Measurements from ENCODE around the gene MCOLN2. TPM values are rescaled to one million over a fixed set of nuclear protein-coding genes. Genes with fewer than 3 reads are reported as not detected.
"Not testable (repeated sequence)": the region's sequence is repeated elsewhere in the genome, so short reads cannot be mapped to it uniquely, and the experiment has no call there.

Gene MCOLN2
- total and polyA plus RNA-seq, 9 donors: 0.06 to 0.46 (median 0.18) TPM

GRCh38 chr1:84928979-84929378, 67.9 kb downstream of the MCOLN2 start:
- Histone ChIP-seq H3K4me1 (ENCODE audit: control insufficient read depth, insufficient read depth, low read length) (no peaks in the 10 kb centered on the region), H3K27me3 (ENCODE audit: control insufficient read depth, insufficient read depth, low read length) (no peaks in the 10 kb centered on the region), H3K4me3 (ENCODE audit: low read length) (no peak overlapping the region), H3K9me3 (replicated peaks; ENCODE audit: control insufficient read depth, low read depth, low read length) (no peaks in the 10 kb centered on the region), H3K27ac (ENCODE audit: low read length) (no peak overlapping the region), H3K36me3 (ENCODE audit: control insufficient read depth, insufficient read depth, low read length) (no peaks in the 10 kb centered on the region)
- 31% methylated on average over 2 of the region's 4 CpGs for WGBS (ENCODE audit: insufficient coverage)
- DNase-seq: no peak

- Histone ChIP-seq H3K4me1 (ENCODE audit: control insufficient read depth, insufficient read depth, low read length) (no peaks in the 10 kb centered on the region), H3K4me3 (ENCODE audit: low read length) (no peak overlapping the region), H3K36me3 (ENCODE audit: control insufficient read depth, insufficient read depth, low read length) (no peaks in the 10 kb centered on the region), H3K27me3 (ENCODE audit: control insufficient read depth, insufficient read depth, low read length) (no peaks in the 10 kb centered on the region), H3K27ac (ENCODE audit: low read length) (no peak overlapping the region), H3K9me3 (replicated peaks; ENCODE audit: control insufficient read depth, low read depth, low read length) (no peaks in the 10 kb centered on the region)
- 67% methylated on average over 1 of the region's 3 CpGs for WGBS (ENCODE audit: insufficient coverage)
- DNase-seq: no peak
Measured at GRCh38 chr1:84923317-84923716, 73.6 kb downstream of the MCOLN2 start.

- no peaks in the 10 kb centered on the region for H3K36me3 ChIP-seq (ENCODE audit: control insufficient read depth, insufficient read depth, low read length)
- no CpG with 5 or more reads among the region's 1 CpG for WGBS (ENCODE audit: insufficient coverage)
- H3K4me3 ChIP-seq (ENCODE audit: low read length): no peak overlapping the region
- H3K4me1 ChIP-seq (ENCODE audit: control insufficient read depth, insufficient read depth, low read length): no peaks in the 10 kb centered on the region
- DNase-seq: no peak
- H3K27ac ChIP-seq (ENCODE audit: low read length): no peak overlapping the region
- H3K27me3 ChIP-seq (ENCODE audit: control insufficient read depth, insufficient read depth, low read length): no peaks in the 10 kb centered on the region
- no peaks in the 10 kb centered on the region for H3K9me3 ChIP-seq (replicated peaks; ENCODE audit: control insufficient read depth, low read depth, low read length)
Measured at GRCh38 chr1:84920159-84920558, 76.8 kb downstream of the MCOLN2 start.

GRCh38 chr1:84919461-84919970, 77.4 kb downstream of the MCOLN2 start:
- H3K27ac ChIP-seq (ENCODE audit: low read length): no peak overlapping the region
- no peaks in the 10 kb centered on the region for H3K4me1 ChIP-seq (ENCODE audit: control insufficient read depth, insufficient read depth, low read length)
- H3K36me3 ChIP-seq (ENCODE audit: control insufficient read depth, insufficient read depth, low read length): no peaks in the 10 kb centered on the region
- H3K27me3 ChIP-seq (ENCODE audit: control insufficient read depth, insufficient read depth, low read length): no peaks in the 10 kb centered on the region
- 71% methylated on average over 1 of the region's 4 CpGs for WGBS (ENCODE audit: insufficient coverage)
- no peak for DNase-seq
- H3K9me3 ChIP-seq (replicated peaks; ENCODE audit: control insufficient read depth, low read depth, low read length): no peaks in the 10 kb centered on the region
- no peak overlapping the region for H3K4me3 ChIP-seq (ENCODE audit: low read length)

- H3K27me3 ChIP-seq (ENCODE audit: control insufficient read depth, insufficient read depth, low read length): no peaks in the 10 kb centered on the region
- H3K36me3 ChIP-seq (ENCODE audit: control insufficient read depth, insufficient read depth, low read length): no peaks in the 10 kb centered on the region
- 80% methylated on average over 1 of the region's 5 CpGs for WGBS (ENCODE audit: insufficient coverage)
- no peak for DNase-seq
- no peaks in the 10 kb centered on the region for H3K9me3 ChIP-seq (replicated peaks; ENCODE audit: control insufficient read depth, low read depth, low read length)
- H3K4me3 ChIP-seq (ENCODE audit: low read length): no peak overlapping the region
- H3K4me1 ChIP-seq (ENCODE audit: control insufficient read depth, insufficient read depth, low read length): no peaks in the 10 kb centered on the region
- H3K27ac ChIP-seq (ENCODE audit: low read length): no peak overlapping the region
Measured at GRCh38 chr1:84918726-84919336, 78.1 kb downstream of the MCOLN2 start.

GRCh38 chr1:84916897-84917296, 80.0 kb downstream of the MCOLN2 start:
- no peak overlapping the region for H3K27ac ChIP-seq (ENCODE audit: low read length)
- no peaks in the 10 kb centered on the region for H3K9me3 ChIP-seq (replicated peaks; ENCODE audit: control insufficient read depth, low read depth, low read length)
- no peaks in the 10 kb centered on the region for H3K36me3 ChIP-seq (ENCODE audit: control insufficient read depth, insufficient read depth, low read length)
- no peaks in the 10 kb centered on the region for H3K27me3 ChIP-seq (ENCODE audit: control insufficient read depth, insufficient read depth, low read length)
- H3K4me1 ChIP-seq (ENCODE audit: control insufficient read depth, insufficient read depth, low read length): no peaks in the 10 kb centered on the region
- WGBS (ENCODE audit: insufficient coverage): 29% methylated on average over 2 of the region's 4 CpGs
- no peak for DNase-seq
- H3K4me3 ChIP-seq (ENCODE audit: low read length): no peak overlapping the region

GRCh38 chr1:84913555-84913892, 83.4 kb downstream of the MCOLN2 start:
- H3K36me3 ChIP-seq (ENCODE audit: control insufficient read depth, insufficient read depth, low read length): no peaks in the 10 kb centered on the region
- no peak for DNase-seq
- 59% methylated on average over 2 of the region's 4 CpGs for WGBS (ENCODE audit: insufficient coverage)
- H3K4me3 ChIP-seq (ENCODE audit: low read length): no peak overlapping the region
- no peaks in the 10 kb centered on the region for H3K4me1 ChIP-seq (ENCODE audit: control insufficient read depth, insufficient read depth, low read length)
- H3K27ac ChIP-seq (ENCODE audit: low read length): no peak overlapping the region
- H3K9me3 ChIP-seq (replicated peaks; ENCODE audit: control insufficient read depth, low read depth, low read length): no peaks in the 10 kb centered on the region
- no peaks in the 10 kb centered on the region for H3K27me3 ChIP-seq (ENCODE audit: control insufficient read depth, insufficient read depth, low read length)

- Histone ChIP-seq H3K4me3 (ENCODE audit: low read length) (no peak overlapping the region), H3K36me3 (ENCODE audit: control insufficient read depth, insufficient read depth, low read length) (no peaks in the 10 kb centered on the region), H3K9me3 (replicated peaks; ENCODE audit: control insufficient read depth, low read depth, low read length) (no peaks in the 10 kb centered on the region), H3K27ac (ENCODE audit: low read length) (no peak overlapping the region), H3K27me3 (ENCODE audit: control insufficient read depth, insufficient read depth, low read length) (no peaks in the 10 kb centered on the region), H3K4me1 (ENCODE audit: control insufficient read depth, insufficient read depth, low read length) (no peaks in the 10 kb centered on the region)
- no peak for DNase-seq
- 83% methylated on average over 1 of the region's 3 CpGs for WGBS (ENCODE audit: insufficient coverage)
Measured at GRCh38 chr1:84912726-84913554, 84.0 kb downstream of the MCOLN2 start.

- not testable (repeated sequence) for H3K36me3 ChIP-seq (ENCODE audit: control insufficient read depth, insufficient read depth, low read length); H3K27me3 ChIP-seq (ENCODE audit: control insufficient read depth, insufficient read depth, low read length); DNase-seq; H3K4me1 ChIP-seq (ENCODE audit: control insufficient read depth, insufficient read depth, low read length); H3K27ac ChIP-seq (ENCODE audit: low read length); H3K4me3 ChIP-seq (ENCODE audit: low read length); H3K9me3 ChIP-seq (replicated peaks; ENCODE audit: control insufficient read depth, low read depth, low read length)
- WGBS (ENCODE audit: insufficient coverage): no CpG with 5 or more reads among the region's 4 CpGs
Measured at GRCh38 chr1:84908746-84909464, 88.0 kb downstream of the MCOLN2 start.

- WGBS (ENCODE audit: insufficient coverage): 62% methylated on average over 5 of the region's 6 CpGs
- H3K4me1 ChIP-seq (ENCODE audit: control insufficient read depth, insufficient read depth, low read length): no peaks in the 10 kb centered on the region
- no peaks in the 10 kb centered on the region for H3K36me3 ChIP-seq (ENCODE audit: control insufficient read depth, insufficient read depth, low read length)
- H3K27me3 ChIP-seq (ENCODE audit: control insufficient read depth, insufficient read depth, low read length): peaks cover 3% of the 10 kb centered on the region
- no peak for DNase-seq
- H3K9me3 ChIP-seq (replicated peaks; ENCODE audit: control insufficient read depth, low read depth, low read length): no peaks in the 10 kb centered on the region
- no peak overlapping the region for H3K4me3 ChIP-seq (ENCODE audit: low read length)
- H3K27ac ChIP-seq (ENCODE audit: low read length): no peak overlapping the region
Measured at GRCh38 chr1:84907095-84907827, 89.7 kb downstream of the MCOLN2 start.
